HS-27A (cell line): ENCODE results near the gene UGT1A4.

Source experiments
- DNase-seq: peaks from one replicate; pipeline ENCODE4 v3.0.0-alpha.2; 2012; ENCODE audit warnings: low read depth, missing footprints

Gene UGT1A4

GRCh38 chr2:233718552-233718951, at the start of gene UGT1A4:
UGT1A4 (plus strand) TSS chr2:233718736; CDS start chr2:233718821, 85 bp downstream.
- DNase-seq = no peak

GRCh38 chr2:233671290-233672161, 47.0 kb upstream of the UGT1A4 start, which contains the start of gene UGT1A9:
UGT1A9 (plus strand) TSS chr2:233671898; CDS start chr2:233671935, 37 bp downstream.
- no peak for DNase-seq

DNA sequence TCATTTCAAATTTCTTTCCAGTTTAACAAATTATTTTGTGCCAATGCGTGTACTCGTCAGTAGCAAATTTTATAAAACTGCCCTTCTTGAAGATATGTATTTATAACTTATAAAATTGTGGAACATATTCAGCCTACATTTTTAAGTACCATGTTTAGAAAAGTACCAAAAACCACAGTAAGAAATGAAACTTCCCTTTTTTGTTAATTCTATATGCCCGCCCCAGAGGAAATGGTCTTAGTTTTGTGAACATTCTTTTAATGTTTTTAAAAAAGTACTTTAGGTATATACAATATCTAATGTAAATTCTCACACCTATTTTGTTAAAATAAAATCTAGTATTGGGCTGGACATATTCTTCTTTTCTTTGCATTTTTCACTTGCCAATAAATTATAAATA, 45.6 kb upstream of the UGT1A4 start:
- DNase-seq = no peak

GRCh38 chr2:233673896-233674295, 44.6 kb upstream of the UGT1A4 start:
- no peak for DNase-seq

GRCh38 chr2:233674314-233674713, 44.2 kb upstream of the UGT1A4 start:
- DNase-seq = no peak

- no peak for DNase-seq
These were observed 43.5 kb upstream of the UGT1A4 start for GRCh38 chr2:233674995-233675394.

- DNase-seq = no peak
These were observed 42.5 kb upstream of the UGT1A4 start for GRCh38 chr2:233676046-233676445.

- DNase-seq = no peak
These were observed 39.3 kb upstream of the UGT1A4 start for GRCh38 chr2:233679196-233679595.

GRCh38 chr2:233680361-233681045, 38.0 kb upstream of the UGT1A4 start:
- no peak for DNase-seq

GRCh38 chr2:233681521-233682099, 36.9 kb upstream of the UGT1A4 start, which contains the start of gene UGT1A7:
UGT1A7 (plus strand) TSS chr2:233681901; CDS start chr2:233681938, 37 bp downstream.
- DNase-seq = no peak

DNA sequence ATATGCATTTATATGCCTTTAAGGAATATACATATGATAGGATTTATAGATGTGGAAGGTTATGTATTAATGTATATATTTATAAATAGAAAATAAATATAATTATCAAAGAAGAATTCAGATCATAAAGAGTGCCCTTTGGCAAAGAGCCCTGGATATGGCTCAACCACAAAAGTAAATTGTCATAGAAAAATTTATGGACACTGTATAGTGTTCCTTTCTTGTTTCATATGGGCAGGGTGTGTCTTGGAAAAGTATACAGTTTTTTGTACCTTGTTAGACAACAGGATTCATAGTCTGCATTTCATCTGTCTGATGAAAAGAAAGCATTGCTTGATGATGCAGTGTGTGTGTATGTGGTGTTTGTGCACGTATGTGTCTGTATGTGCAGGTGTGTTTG, 33.9 kb upstream of the UGT1A4 start:
- DNase-seq = no peak

DNA sequence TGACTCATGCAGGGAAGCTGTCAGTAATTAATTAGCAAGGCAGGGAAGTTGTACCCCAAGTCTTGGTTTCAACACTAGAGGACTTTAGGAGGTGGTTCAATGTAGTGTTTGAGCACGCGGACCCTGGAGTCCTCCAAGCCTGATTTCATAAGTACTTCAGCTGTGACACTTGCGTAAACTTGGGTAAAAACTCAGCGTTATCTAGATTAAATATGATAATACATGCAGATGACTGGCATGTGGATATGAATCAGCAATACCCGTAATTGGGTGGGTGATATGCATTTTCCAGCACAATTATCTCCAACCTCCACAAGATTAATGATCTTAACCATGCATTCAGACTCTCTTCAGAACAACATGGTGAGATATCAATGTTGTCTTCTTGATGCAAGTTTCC, 31.6 kb upstream of the UGT1A4 start:
- no peak for DNase-seq

DNA sequence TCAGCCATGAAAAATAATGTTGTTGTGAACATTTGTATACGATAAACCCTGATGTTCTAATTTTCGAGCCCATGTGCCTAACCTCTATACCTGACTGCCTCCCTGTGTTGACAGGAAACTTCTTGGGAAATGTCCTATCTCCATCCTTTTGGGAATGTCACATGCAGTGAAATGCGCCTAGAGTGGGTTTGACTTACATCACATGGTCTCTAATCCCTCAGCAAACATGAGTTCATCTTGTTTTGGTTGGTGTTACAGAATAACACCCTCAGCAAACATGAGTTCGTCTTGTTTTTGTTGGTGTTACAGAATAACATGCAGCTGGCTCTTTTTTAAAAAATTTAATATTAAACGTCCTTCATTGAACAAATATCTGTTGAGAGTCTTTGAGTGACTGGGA, 30.2 kb upstream of the UGT1A4 start:
- no peak for DNase-seq

- DNase-seq = no peak
These were observed 29.5 kb upstream of the UGT1A4 start for GRCh38 chr2:233689031-233689430.

- DNase-seq = no peak
These were observed 29.0 kb upstream of the UGT1A4 start for GRCh38 chr2:233689501-233689900.

DNA sequence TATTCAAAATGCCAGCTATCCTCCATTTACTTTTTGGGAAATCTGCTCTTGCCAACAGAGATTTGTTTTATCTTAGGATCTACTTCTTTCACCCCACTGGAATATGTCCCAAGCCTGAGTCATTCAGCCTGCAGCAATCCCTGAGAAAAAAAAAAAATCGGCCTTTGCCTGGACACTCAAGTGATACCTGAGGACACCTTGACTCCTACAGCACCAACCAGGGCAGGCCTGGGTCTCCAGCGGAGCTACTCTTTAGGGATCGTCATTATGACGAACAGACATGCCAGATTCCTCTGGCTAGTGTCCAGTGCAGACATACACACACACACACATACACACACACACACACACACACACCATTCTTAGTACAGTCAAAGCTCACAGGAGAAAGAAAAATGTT, 28.1 kb upstream of the UGT1A4 start:
- DNase-seq = no peak

GRCh38 chr2:233691443-233692433, 26.8 kb upstream of the UGT1A4 start:
- no peak for DNase-seq

GRCh38 chr2:233692648-233693047, 25.9 kb upstream of the UGT1A4 start, which contains the start of gene UGT1A6:
UGT1A6 (plus strand) TSS chr2:233692890; CDS start chr2:233693005, 115 bp downstream.
- DNase-seq = no peak

- DNase-seq = no peak
These were observed 24.6 kb upstream of the UGT1A4 start for GRCh38 chr2:233693963-233694362.

- no peak for DNase-seq
These were observed 19.8 kb upstream of the UGT1A4 start for GRCh38 chr2:233698740-233699139.

- no peak for DNase-seq
These were observed 19.0 kb upstream of the UGT1A4 start for GRCh38 chr2:233699424-233700027.
